Heart left ventricle (tissue), 16 donors: Measurements from ENCODE around the gene CHRNB4. TPM values are rescaled to one million over a fixed set of nuclear protein-coding genes. Genes with fewer than 3 reads are reported as not detected.

Source experiments
- ATAC-seq, 4 donors: fragments of 200-7000 bp; cut with Tn5 transposase; one replicate each; pipeline ENCODE4 v1.9.1; 2020 to 2022; ENCODE audit warnings: moderate library complexity in 4 of 4, mild to moderate bottlenecking in 3 of 4, moderate number of reproducible peaks in 1 of 4
- DNase-seq, 5 donors: peaks; one replicate each; pipeline ENCODE4 v3.0.0-alpha.2; 2020
- H3K27ac ChIP-seq, 12 donors: fragments of 200-600 bp; sonication (generic) in 4 of 12; one replicate each; pipeline versions ENCODE4 v1.5.0 to v1.8.0; 2016 to 2022; ENCODE audit warnings: mild to moderate bottlenecking in 2 of 12
- H3K27me3 ChIP-seq, 9 donors: fragments of 200-600 bp; sonication (generic) in 2 of 9; one replicate each; pipeline versions ENCODE4 v1.5.1 to v1.8.0; 2016 to 2022; ENCODE audit warnings: mild to moderate bottlenecking in 3 of 9
- H3K36me3 ChIP-seq, 9 donors: fragments of 200-600 bp; sonication (generic) in 2 of 9; one replicate each; pipeline versions ENCODE4 v1.5.0 to v1.8.0; 2018 to 2022; ENCODE audit warnings: mild to moderate bottlenecking in 2 of 9
- H3K4me1 ChIP-seq, 12 donors: fragments of 200-600 bp; sonication (generic) in 4 of 12; one replicate each; pipeline versions ENCODE4 v1.5.0 to v1.8.0; 2016 to 2022; ENCODE audit warnings: mild to moderate bottlenecking in 3 of 12
- H3K4me3 ChIP-seq, 12 donors: fragments of 200-600 bp; sonication (generic) in 4 of 12; one replicate each; pipeline versions ENCODE4 v1.5.0 to v1.8.0; 2017 to 2022; ENCODE audit warnings: mild to moderate bottlenecking in 9 of 12, moderate library complexity in 4 of 12
- H3K9me3 ChIP-seq, 12 donors: fragments of 200-600 bp; sonication (generic) in 4 of 12; one replicate each; pipeline versions ENCODE4 v1.5.0 to v1.8.0; 2016 to 2022; ENCODE audit warnings: mild to moderate bottlenecking in 1 of 12
- POLR2A ChIP-seq, 2 donors: fragments of 450-650 bp; IDR thresholded peaks; one replicate each; pipeline ENCODE4 v1.6.1; 2017; ENCODE audit warnings: antibody characterized with exemption in 2 of 2, mild to moderate bottlenecking in 2 of 2, moderate library complexity in 2 of 2
- WGBS, 4 donors: extraction: QIAGEN DNeasy Blood & Tissue Kit in 2 of 4; methylation state at CpG; one replicate each; pipeline versions ENCODE4 v1.1.5 to v1.1.7; 2013 to 2018; 5-methylcytosine and 5-hydroxymethylcytosine counted together
- intact Hi-C, 10 donors: fragments of 100-400 bp; cut with DNase I; formaldehyde crosslinking; loops; one replicate each; pipeline versions ENCODE4 v1.11.1 to v1.14.2; 2022
- polyA plus RNA-seq, 2 donors: library from polyadenylated mRNA; stranded (reverse); fragments of 200-250 nt; gene quantifications; one replicate each; pipeline ENCODE4 v1.2.3, GENCODE V29; 2013
- total RNA-seq, 9 donors: library from RNA; depleted of rRNA in 2 of 9; stranded (reverse); fragments of >200 nt in 2 of 9; fragmentation: NEBNext Ultra II Directional in 3 of 9; extraction: Animal tissue kit (Norgen Biotek cat#: 25700) in 3 of 9; gene quantifications; one replicate each; pipeline versions ENCODE4 v1.1.0 to v1.2.4, GENCODE V29; 2016 to 2023
- TF ChIP-seq, protein P1 (sequence below), 12 donors: fragments of 200-600 bp; sonication (generic) in 4 of 12; IDR thresholded peaks; one replicate each; pipeline versions ENCODE4 v1.5.0 to v1.8.0; 2018 to 2022; ENCODE audit warnings: antibody characterized with exemption in 12 of 12, mild to moderate bottlenecking in 5 of 12
- donor health status: ischemic (EF 13 %, LVEDD 7.1; RV severe dilation, severe dysfunction).
- donor health status: healthy with polysubstance abuse.
- donor health status: DM: no; HTN: yes; CAD: no.
- donor health status: DM: no; HTN: no; CAD: no.
- donor health status: ischemic (EF 25% LVEDD 6.9; RV normal size, moderate dysfunction).
- donor health status: ischemic (EF 25% LVEDD 5.7; RV mildly dilated, moderate dysfunction).
- donor health status: healthy.
- donor health status: DM: yes; HTN: yes; CAD: no.
- donor health status: ischemic (EF 35%, LVEDD 5.7; RV mildly dilated, moderate dysfunction).
- donor health status: nonischemic (EF 11% LVEDD 7.7; RV severe dilation, severe dysfunction).
- donor health status: DM: yes; HTN: yes; CAD: no.
- donor health status: PGD.
- donor health status: ischemic (EF 29% LVEDD 5.4; RV normal size, mild dysfunction).
- donor health status: nonischemic (EF 23%, LVEDD 6.1; RV moderate dilation, normal function).

The CHRNB4 gene
- total and polyA plus RNA-seq, 11 donors = 0.21 TPM; not detected in 10

DNA sequence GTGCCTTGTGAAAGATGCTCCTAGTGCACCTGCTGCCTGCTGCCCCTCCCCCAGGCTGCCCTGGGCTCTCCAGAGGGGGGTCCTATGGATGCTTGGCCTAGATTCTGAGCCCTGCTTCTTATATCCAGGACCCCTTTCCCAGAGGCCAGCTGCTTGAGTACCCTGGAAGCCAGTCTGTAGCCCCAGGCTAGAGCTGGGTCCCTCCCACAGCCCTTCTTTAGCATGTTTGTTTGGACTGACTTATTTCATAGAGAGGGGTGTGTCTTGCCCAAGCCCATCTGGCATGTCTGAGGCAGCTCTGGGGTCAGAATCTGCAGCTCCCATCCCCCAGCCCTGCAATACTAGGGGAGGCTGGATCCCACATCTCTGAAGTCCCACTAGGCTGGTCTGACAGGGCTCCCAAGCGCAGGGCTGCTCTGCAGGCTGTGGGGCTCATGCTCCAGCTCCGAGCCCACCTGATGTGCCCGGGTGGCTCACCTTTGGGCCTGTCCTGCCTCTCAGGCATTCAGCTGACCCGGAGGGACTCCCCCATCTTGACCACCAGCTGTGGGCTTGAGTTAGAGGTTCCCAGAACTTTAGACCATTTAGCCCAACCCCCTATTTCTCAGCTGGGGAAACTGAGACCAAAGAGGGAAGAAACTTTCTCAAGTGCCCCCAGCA lies 3.1 kb downstream of the CHRNB4 start:
- ATAC-seq (no peak), DNase-seq (no peak)
- Histone ChIP-seq H3K9me3 (peaks cover 0 to 11% (median 3%) of the 10 kb centered on the region in 12 donors), H3K27ac (no peak overlapping the region), H3K36me3 (no peaks in the 10 kb centered on the region), H3K4me1 (peaks cover 0 to 16% (median 6%) of the 10 kb centered on the region in 12 donors), H3K4me3 (no peak overlapping the region), H3K27me3 (peaks cover 0 to 15% (median 6%) of the 10 kb centered on the region in 9 donors)
- intact Hi-C loops = loop anchor here in 8 of 10 donors (1.0 to 10.0 kb wide), 5 partner anchors 69 to 367 kb away; no protein-coding TSS in a partner anchor
- 54 to 86% (median 74%) methylated on average over 2 to 4 of the region's 4 CpGs for WGBS, 4 donors
- TF ChIP-seq POLR2A (IDR thresholded peaks at IDR 0.05) = no peak
- TF ChIP-seq, protein P1, sequence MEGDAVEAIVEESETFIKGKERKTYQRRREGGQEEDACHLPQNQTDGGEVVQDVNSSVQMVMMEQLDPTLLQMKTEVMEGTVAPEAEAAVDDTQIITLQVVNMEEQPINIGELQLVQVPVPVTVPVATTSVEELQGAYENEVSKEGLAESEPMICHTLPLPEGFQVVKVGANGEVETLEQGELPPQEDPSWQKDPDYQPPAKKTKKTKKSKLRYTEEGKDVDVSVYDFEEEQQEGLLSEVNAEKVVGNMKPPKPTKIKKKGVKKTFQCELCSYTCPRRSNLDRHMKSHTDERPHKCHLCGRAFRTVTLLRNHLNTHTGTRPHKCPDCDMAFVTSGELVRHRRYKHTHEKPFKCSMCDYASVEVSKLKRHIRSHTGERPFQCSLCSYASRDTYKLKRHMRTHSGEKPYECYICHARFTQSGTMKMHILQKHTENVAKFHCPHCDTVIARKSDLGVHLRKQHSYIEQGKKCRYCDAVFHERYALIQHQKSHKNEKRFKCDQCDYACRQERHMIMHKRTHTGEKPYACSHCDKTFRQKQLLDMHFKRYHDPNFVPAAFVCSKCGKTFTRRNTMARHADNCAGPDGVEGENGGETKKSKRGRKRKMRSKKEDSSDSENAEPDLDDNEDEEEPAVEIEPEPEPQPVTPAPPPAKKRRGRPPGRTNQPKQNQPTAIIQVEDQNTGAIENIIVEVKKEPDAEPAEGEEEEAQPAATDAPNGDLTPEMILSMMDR (IDR thresholded peaks at IDR 0.05) = no peak

DNA sequence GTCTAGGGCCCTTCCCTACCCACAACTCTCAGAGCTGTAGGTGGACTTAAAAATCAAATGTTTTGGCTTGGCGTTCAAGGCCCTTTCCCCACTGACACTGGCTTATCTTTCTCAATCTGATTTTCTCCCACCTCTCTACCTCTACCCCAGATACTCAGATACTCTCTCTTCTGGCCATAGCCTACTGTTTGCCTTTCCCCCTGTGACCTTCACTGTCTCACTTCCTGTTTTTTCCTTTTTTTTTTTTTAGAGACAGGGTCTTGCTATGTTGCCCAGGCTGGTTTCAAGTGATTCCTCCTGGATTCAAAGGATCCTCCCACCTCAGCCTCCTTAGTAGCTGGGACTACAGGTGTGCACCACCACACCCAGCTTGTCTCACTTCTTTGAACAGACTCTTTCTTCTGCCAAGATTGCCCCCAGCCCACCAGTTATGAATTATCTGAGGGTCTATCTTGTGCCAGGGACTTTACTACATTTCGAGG lies 4.6 kb downstream of the CHRNB4 start:
- DNase-seq = no peak
- TF ChIP-seq, protein P1 (IDR thresholded peaks at IDR 0.05) = no peak
- TF ChIP-seq POLR2A (IDR thresholded peaks at IDR 0.05) = no peak
- Histone ChIP-seq H3K27ac (no peak overlapping the region), H3K36me3 (no peaks in the 10 kb centered on the region), H3K9me3 (peaks cover 0 to 14% (median 4%) of the 10 kb centered on the region in 12 donors), H3K27me3 (peaks cover 0 to 14% (median 6%) of the 10 kb centered on the region in 9 donors), H3K4me3 (no peak overlapping the region), H3K4me1 (peaks cover 0 to 12% (median 5%) of the 10 kb centered on the region in 12 donors)
- ATAC-seq = no peak
- intact Hi-C loops = loop anchor here in 6 of 10 donors (5.0 to 10.0 kb wide), 3 partner anchors 71 to 368 kb away; no protein-coding TSS in a partner anchor
- WGBS, 4 donors = 82 to 86% (median 82%) methylated on average over 2 of the region's 2 CpGs

DNA sequence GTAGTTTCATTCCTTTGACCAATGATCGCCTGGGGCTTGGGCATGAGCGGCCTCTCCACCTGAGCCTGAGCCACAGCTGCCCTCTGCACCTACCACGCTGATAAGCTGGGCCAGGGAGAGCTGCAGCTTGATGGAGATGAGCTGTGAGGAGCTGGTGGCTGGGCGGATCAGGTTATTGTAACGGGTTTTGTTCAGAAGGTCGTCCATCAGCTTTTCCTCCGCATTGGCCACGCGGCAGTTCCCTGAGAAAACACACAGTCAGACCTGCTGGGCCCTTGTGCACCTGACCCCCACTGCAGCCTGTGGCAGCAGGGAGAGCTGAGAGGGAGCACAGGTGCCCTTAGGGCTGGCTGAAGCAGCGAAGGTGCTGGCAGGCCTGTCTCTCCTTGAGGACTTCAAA lies 5.7 kb downstream of the CHRNB4 start:
- intact Hi-C loops = loop anchor here in 6 of 10 donors (5.0 to 10.0 kb wide), 3 partner anchors 72 to 369 kb away; no protein-coding TSS in a partner anchor
- no peak for ATAC-seq
- Histone ChIP-seq H3K4me3 (no peak overlapping the region), H3K27ac (no peak overlapping the region), H3K9me3 (peaks cover 0 to 14% (median 4%) of the 10 kb centered on the region in 12 donors), H3K27me3 (peaks cover 0 to 5% (median 3%) of the 10 kb centered on the region in 9 donors), H3K4me1 (peaks cover 0 to 2% (median 0%) of the 10 kb centered on the region in 12 donors), H3K36me3 (no peaks in the 10 kb centered on the region)
- DNase-seq = no peak
- TF ChIP-seq, protein P1 (IDR thresholded peaks at IDR 0.05) = no peak
- WGBS, 4 donors = 85 to 89% (median 88%) methylated on average over 10 of the region's 10 CpGs
